ENCODE results near the gene CLDN16.

The CLDN16 gene

GRCh38 chr3:190426806-190427507 lies 39.0 kb downstream of the CLDN16 start:
- TF ChIP-seq CTCF (IDR thresholded peaks at IDR 0.05; ENCODE audit: extremely low read depth, insufficient read depth, missing control alignments), result no peak
- in situ Hi-C loops (cut with MboI; ENCODE audit: low pct_unique_long_range_greater_than_20kb, low sequenced_read_pairs, unreplicated experiment), result no loop called here

DNA sequence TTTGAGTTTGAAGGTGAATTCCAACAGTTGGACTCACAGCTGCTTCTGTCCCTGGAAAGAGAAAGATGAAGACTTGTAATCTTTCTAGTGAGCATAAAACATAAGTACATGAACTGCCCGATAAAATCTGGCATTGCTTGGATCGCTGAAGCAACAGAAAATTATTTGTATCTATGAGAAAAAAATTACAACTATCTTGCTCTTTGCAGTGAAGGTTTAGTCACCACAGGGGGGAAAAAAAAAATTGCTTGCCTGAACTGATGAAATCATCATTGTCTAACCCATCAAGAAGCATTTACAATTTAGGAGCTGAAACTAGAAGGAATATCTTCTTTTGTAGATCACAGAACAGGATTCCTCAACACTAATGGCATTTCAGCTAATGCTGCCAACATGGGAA lies 41.7 kb downstream of the CLDN16 start:
- no peak for DNase-seq (ENCODE audit: low spot score)
- in situ Hi-C loops (cut with MboI; ENCODE audit: low pct_unique_long_range_greater_than_20kb, low sequenced_read_pairs, unreplicated experiment), result no loop called here
- TF ChIP-seq CTCF (IDR thresholded peaks at IDR 0.05; ENCODE audit: extremely low read depth, insufficient read depth, missing control alignments), result no peak

More at GRCh38 chr3:190426806-190427507, 39.0 kb downstream of the CLDN16 start:
- no peak for DNase-seq (ENCODE audit: low spot score)

DNA sequence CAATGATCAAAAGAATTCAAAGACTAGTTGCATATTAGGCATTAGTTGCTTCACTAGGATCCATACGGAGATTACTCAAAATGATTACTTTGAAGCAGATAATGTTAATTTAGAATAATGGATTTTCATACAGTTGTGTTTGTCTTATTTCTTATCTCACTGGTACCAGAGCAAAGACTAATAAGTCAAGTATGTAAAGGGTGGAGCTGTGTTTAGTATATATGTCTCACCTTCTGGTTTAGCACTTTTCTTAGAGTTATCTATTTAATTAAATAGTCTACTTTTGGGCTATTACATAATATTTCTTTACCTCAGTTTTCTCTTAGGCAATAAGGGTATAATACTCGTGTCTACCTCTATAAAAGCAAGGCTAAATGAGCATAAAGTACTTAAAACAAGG lies 42.9 kb downstream of the CLDN16 start:
- DNase-seq (ENCODE audit: low spot score), result no peak
- in situ Hi-C loops (cut with MboI; ENCODE audit: low pct_unique_long_range_greater_than_20kb, low sequenced_read_pairs, unreplicated experiment), result no loop called here
- TF ChIP-seq CTCF (IDR thresholded peaks at IDR 0.05; ENCODE audit: extremely low read depth, insufficient read depth, missing control alignments), result no peak

DNA sequence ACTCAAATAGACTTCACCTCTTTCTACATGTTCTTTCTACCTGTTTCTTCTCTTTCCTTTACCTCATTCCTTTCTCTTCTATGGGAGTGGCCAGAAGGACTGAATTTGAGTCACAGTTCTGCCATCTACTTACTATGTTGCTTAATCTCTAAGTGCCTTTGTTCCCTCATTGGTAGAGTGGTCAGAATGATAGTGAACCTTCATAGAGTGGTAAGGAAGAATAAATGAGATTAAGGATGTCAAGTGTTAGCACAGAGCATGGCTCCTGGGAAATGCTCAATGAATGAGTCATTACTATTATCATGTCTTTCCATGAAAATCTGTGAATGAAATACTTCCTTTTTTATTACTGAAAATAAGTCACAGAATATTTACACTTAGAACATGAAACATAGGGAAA lies 44.3 kb downstream of the CLDN16 start:
- DNase-seq (ENCODE audit: low spot score), result no peak

DNA sequence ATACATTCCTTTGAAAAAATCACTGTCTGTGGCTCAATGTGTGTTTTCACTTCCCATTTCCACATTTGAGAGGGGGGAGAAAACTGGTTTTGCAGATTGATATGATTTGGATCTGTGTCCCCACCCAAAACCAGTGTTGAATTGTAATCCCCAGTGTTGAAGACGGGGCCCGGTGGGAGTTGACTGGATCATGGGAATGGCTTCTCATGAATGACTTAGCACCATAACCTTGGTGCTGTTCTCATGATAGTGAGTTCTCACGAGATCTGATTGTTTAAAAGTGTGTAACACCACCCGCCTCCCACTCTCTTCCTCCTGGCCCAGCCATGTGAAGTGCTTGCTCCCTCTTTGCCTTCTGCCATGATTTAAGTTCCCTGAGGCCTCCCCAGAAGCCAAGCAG lies 45.7 kb downstream of the CLDN16 start:
- in situ Hi-C loops (cut with MboI; ENCODE audit: low pct_unique_long_range_greater_than_20kb, low sequenced_read_pairs, unreplicated experiment), result no loop called here
- DNase-seq (ENCODE audit: low spot score), result no peak
- TF ChIP-seq CTCF (IDR thresholded peaks at IDR 0.05; ENCODE audit: extremely low read depth, insufficient read depth, missing control alignments), result no peak

More for the DNA sequence above, 44.3 kb downstream of the CLDN16 start:
- in situ Hi-C loops (cut with MboI; ENCODE audit: low pct_unique_long_range_greater_than_20kb, low sequenced_read_pairs, unreplicated experiment), result no loop called here
- no peak for TF ChIP-seq CTCF (IDR thresholded peaks at IDR 0.05; ENCODE audit: extremely low read depth, insufficient read depth, missing control alignments)

DNA sequence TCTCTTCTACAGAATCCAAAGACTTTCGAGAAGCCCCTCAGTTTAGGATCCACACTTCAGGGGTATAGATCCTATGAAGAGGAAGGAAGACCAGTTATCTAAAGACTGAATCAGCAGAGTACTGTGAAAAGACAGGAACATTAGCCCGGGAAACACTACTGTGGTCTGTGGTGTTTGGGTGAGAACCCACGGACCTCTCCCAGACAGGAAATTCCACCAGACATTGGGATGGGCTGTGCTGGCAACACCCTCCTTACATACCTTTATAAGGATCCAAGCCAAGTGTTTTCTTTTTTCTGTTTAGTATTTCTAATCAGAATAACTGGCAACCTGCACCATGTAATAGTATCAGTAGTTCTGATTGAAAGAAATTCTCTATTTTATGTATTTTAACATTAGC lies 47.7 kb downstream of the CLDN16 start:
- no peak for DNase-seq (ENCODE audit: low spot score)
- in situ Hi-C loops (cut with MboI; ENCODE audit: low pct_unique_long_range_greater_than_20kb, low sequenced_read_pairs, unreplicated experiment), result no loop called here
- TF ChIP-seq CTCF (IDR thresholded peaks at IDR 0.05; ENCODE audit: extremely low read depth, insufficient read depth, missing control alignments), result no peak
